SK-N-MC (cell line): ENCODE data around the gene DPP10.

ENCODE experiments used
- EZH2 ChIP-seq: fragments of 200-600 bp; sonication (generic); IDR thresholded peaks from one replicate; pipeline ENCODE4 v1.6.1; 2017; ENCODE audit warnings: antibody characterized with exemption
- FOXP2 ChIP-seq: optimal IDR thresholded peaks from 2 replicates; pipeline ENCODE3; 2011; ENCODE audit warnings: mild to moderate bottlenecking, moderate library complexity; ENCODE audit not compliant: insufficient read depth; ENCODE audit errors: extremely low read length, control extremely low read depth
- POLR2AphosphoS5 ChIP-seq: IDR thresholded peaks from 2 replicates; pipeline ENCODE4 v1.6.1; 2012; ENCODE audit warnings: mild to moderate bottlenecking, low read depth, low read length, borderline replicate concordance

- TF ChIP-seq EZH2: no peak
- no peak for TF ChIP-seq POLR2AphosphoS5
- no peak for TF ChIP-seq FOXP2
These were observed 107.9 kb downstream of the DPP10 start for GRCh38 chr2:114550364-114550763.
